MM.1S (cell line): ENCODE measurements around the gene SIL1.

Experiments used
- CTCF ChIP-seq: fragments of 300-600 bp; sonication (generic); IDR thresholded peaks from 2 replicates; pipeline ENCODE4 v1.5.1; 2016; ENCODE audit warnings: antibody characterized with exemption, low read length, mixed read lengths
- EZH2 ChIP-seq: fragments of 300-600 bp; sonication (generic); optimal IDR thresholded peaks from 2 replicates; pipeline ENCODE3; 2017; ENCODE audit warnings: low read depth, mild to moderate bottlenecking, antibody characterized with exemption, low read length, mixed read lengths
- EZH2phosphoT487 ChIP-seq: fragments of 300-600 bp; sonication (generic); IDR thresholded peaks from 2 replicates; pipeline ENCODE4 v1.6.1; 2018; ENCODE audit warnings: antibody characterized with exemption, low read length

- no peak for TF ChIP-seq CTCF
- TF ChIP-seq EZH2: no peak
- no peak for TF ChIP-seq EZH2phosphoT487
Observed at GRCh38 chr5:139104577-139105276, 93.4 kb downstream of the SIL1 start.
